MCF 10A (cell line): ENCODE data around the gene ACOT7. TPM values are rescaled to one million over a fixed set of nuclear protein-coding genes. Genes with fewer than 3 reads are reported as not detected.
"Not testable (repeated sequence)": the region's sequence is repeated elsewhere in the genome, so short reads cannot be mapped to it uniquely, and the experiment has no call there.

Experiments used
- BruUV-seq: library from RNA; stranded (reverse); fragments of 400-500 nt; replicated peaks from 2 replicates; lab custom pipeline; 2021; lab: Mats Ljungman, UMichigan
- CTCF ChIA-PET: fragments of 300-600 bp; sonication (Branson Sonifier 250); formaldehyde crosslinking; extraction: SDS; loops from one replicate; lab custom pipeline; 2021; ENCODE audit warnings: antibody characterized with exemption, inconsistent platforms; lab: Yijun Ruan, JAX
- POLR2A ChIA-PET: fragments of 300-600, 350-650 bp; sonication (Branson Sonifier 250); formaldehyde crosslinking; extraction: SDS; loops from one replicate; lab custom pipeline; 2020; ENCODE audit warnings: antibody characterized with exemption, inconsistent platforms; lab: Yijun Ruan, JAX
- DNase-seq: peaks from one replicate; pipeline ENCODE4 v3.0.0-alpha.2; 2018; ENCODE audit not compliant: unreplicated experiment
- H3K27ac Mint-ChIP-seq: one replicate; pipeline ENCODE4 v1.8.0; 2022; ENCODE audit warnings: mild to moderate bottlenecking, low read depth, mixed read lengths; ENCODE audit not compliant: unreplicated experiment
- H3K27me3 Mint-ChIP-seq: one replicate; pipeline ENCODE4 v1.8.0; 2022; ENCODE audit warnings: mixed read lengths; ENCODE audit not compliant: insufficient read depth, unreplicated experiment
- H3K36me3 Mint-ChIP-seq: one replicate; pipeline ENCODE4 v1.8.0; 2022; ENCODE audit warnings: mild to moderate bottlenecking, moderate library complexity, mixed read lengths; ENCODE audit not compliant: insufficient read depth, unreplicated experiment
- H3K4me1 Mint-ChIP-seq: one replicate; pipeline ENCODE4 v1.8.0; 2022; ENCODE audit warnings: mixed read lengths; ENCODE audit not compliant: insufficient read depth, unreplicated experiment
- H3K4me3 Mint-ChIP-seq: one replicate; pipeline ENCODE4 v1.8.0; 2022; ENCODE audit warnings: mild to moderate bottlenecking, moderate library complexity, mixed read lengths; ENCODE audit not compliant: unreplicated experiment
- H3K9me3 Mint-ChIP-seq: one replicate; pipeline ENCODE4 v1.8.0; 2022; ENCODE audit warnings: mixed read lengths; ENCODE audit not compliant: unreplicated experiment
- CTCF ChIP-seq: fragments of 200-600 bp; IDR thresholded peaks from one replicate; pipeline ENCODE4 v1.8.0; 2022; ENCODE audit warnings: antibody characterized with exemption, mild to moderate bottlenecking; ENCODE audit not compliant: unreplicated experiment
- intact Hi-C: fragments of 100-400 bp; cut with micrococcal nuclease; formaldehyde crosslinking; loops from 2 replicates; pipeline ENCODE4 v1.14.1; 2022
- total RNA-seq: library from RNA; stranded (reverse); gene quantifications from 2 replicates; pipeline ENCODE4 v1.2.3, GENCODE V29; 2022

Gene ACOT7
- total RNA-seq, 1 experiment from 2014 or later, result 117 TPM

DNA sequence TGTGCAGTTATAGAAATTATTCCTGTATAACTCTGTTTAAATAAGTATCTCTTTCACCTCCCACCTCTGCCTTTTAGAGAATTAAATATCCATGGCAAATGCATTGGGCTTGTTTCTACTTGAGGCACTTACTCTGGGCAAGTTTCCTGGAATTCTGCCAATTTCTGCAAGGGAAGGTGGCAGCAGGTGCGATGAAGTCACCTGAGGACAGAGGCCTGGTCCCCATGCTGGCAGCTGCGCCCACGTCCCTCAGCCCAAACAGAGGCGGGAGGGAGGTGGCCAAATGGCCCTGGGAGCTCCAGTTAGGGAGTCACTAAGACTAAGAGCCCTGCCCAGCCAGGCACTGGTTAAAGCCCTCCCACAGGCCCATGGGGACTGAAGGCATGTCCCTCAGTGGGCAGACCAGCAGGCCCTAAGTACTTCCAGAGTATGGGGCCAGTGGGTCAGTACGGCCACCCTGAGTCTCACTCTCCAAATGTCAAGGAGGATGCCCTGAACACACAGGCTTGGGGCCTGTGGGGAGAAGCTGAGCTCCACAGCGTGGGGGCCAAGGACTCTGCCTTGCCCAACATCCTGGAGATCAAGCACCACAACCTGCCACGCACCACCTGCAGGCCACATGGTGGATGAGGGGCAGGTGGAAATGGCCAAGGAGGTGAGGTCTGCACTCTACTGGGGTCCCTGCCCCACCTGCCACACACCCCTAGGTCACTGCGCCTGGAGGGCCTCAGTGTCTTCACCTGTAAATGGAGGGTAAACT is 19.4 kb downstream of the ACOT7 start:
- DNase-seq, result peak; percentile 63
- Mint-ChIP-seq H3K9me3 (no peaks in the 10 kb centered on the region), H3K4me3 (no peak overlapping the region), H3K36me3 (peaks cover 5% of the 10 kb centered on the region), H3K27me3 (no peaks in the 10 kb centered on the region), H3K4me1 (no peaks in the 10 kb centered on the region), H3K27ac (no peak overlapping the region)
- ChIA-PET POLR2A (interaction anchor here (10.1 kb wide), 1 partner anchor 10 kb away, joined by 128 read pairs; no protein-coding TSS in a partner anchor), CTCF (interaction anchor here (0.6 to 3.7 kb wide), 4 partner anchors 11 to 31 kb away, joined by 3 to 26 read pairs (median 4); no protein-coding TSS in a partner anchor)
- BruUV-seq, result no TSS peak
- TF ChIP-seq CTCF, result no peak
- intact Hi-C loops, result no loop called here

GRCh38 chr1:6372236-6372635 is 21.3 kb downstream of the ACOT7 start:
- H3K9me3 Mint-ChIP-seq, H3K36me3 Mint-ChIP-seq, H3K27me3 Mint-ChIP-seq, DNase-seq, intact Hi-C loops, BruUV-seq, H3K4me3 Mint-ChIP-seq: not testable (repeated sequence)
- ChIA-PET CTCF (interaction anchor here (0.6 to 3.7 kb wide), 5 partner anchors 9 to 97 kb away, joined by 3 to 26 read pairs (median 3); no protein-coding TSS in a partner anchor), POLR2A (interaction anchor here (10.1 kb wide), 1 partner anchor 12 kb away, joined by 128 read pairs; no protein-coding TSS in a partner anchor)
- H3K27ac Mint-ChIP-seq, result peak overlapping the region; percentile 49
- peaks cover 10% of the 10 kb centered on the region for H3K4me1 Mint-ChIP-seq

- intact Hi-C loops, result no loop called here
- no TSS peak for BruUV-seq
- TF ChIP-seq CTCF, result no peak
- no peak overlapping the region for H3K27ac Mint-ChIP-seq
- DNase-seq, result no peak
- CTCF ChIA-PET, result interaction anchor here (0.6 to 1.7 kb wide), 9 partner anchors 9 to 185 kb away, joined by 3 to 6 read pairs (median 3); partner anchors contain the start of gene NOL9
- H3K4me1 Mint-ChIP-seq, result peaks cover 10% of the 10 kb centered on the region
- peaks cover 5% of the 10 kb centered on the region for H3K36me3 Mint-ChIP-seq
- no peaks in the 10 kb centered on the region for H3K9me3 Mint-ChIP-seq
- no peaks in the 10 kb centered on the region for H3K27me3 Mint-ChIP-seq
- no peak overlapping the region for H3K4me3 Mint-ChIP-seq
- POLR2A ChIA-PET, result interaction anchor here (0.6 to 10.1 kb wide), 5 partner anchors 10 to 239 kb away, joined by 3 to 128 read pairs (median 4); no protein-coding TSS in a partner anchor
Observed at GRCh38 chr1:6370006-6370405, 23.6 kb downstream of the ACOT7 start.

DNA sequence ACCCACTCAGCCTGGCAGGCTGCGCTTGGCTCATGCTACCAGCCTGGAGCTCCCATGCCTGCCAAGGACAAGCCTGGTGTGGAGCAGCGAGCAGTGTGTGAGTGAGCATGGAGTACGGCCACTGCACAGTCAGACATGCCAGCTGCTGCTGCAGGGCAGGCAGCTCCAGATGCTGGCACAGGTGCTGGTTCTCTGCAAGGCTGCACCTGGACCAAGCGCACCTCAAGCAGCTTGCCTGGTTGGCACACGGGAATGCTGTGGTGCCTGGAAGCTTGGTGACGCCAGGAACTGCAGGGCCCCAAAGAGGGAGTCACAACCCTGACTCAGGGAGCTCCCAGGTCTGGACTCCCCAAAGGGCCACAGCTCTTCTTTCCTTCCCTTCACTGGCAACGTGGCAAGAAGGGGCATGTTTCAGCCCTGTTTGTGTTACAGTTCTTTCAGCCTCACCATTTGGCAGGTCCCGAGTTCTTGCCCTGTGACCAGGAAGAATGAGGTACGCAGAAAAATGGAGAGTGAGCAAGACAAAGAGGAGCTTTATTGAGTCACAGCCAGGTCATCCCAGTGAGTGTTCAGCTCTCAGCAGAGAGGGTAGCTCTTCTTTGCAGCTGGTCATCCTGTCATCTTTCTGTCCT is 26.1 kb downstream of the ACOT7 start:
- BruUV-seq, result no TSS peak
- peak; percentile 69 for DNase-seq
- no peaks in the 10 kb centered on the region for H3K9me3 Mint-ChIP-seq
- peak overlapping the region; percentile 64 for H3K27ac Mint-ChIP-seq
- no peaks in the 10 kb centered on the region for H3K27me3 Mint-ChIP-seq
- H3K4me1 Mint-ChIP-seq, result peaks cover 17% of the 10 kb centered on the region
- no peak for TF ChIP-seq CTCF
- H3K4me3 Mint-ChIP-seq, result no peak overlapping the region
- ChIA-PET CTCF (interaction anchor here (0.6 to 3.4 kb wide), 18 partner anchors 9 to 163 kb away, joined by 3 to 30 read pairs (median 4); partner anchors contain the start of gene ACOT7), POLR2A (interaction anchor here (0.6 to 10.1 kb wide), 15 partner anchors 10 to 410 kb away, joined by 3 to 128 read pairs (median 4); partner anchors contain the start of genes ACOT7 and HES2)
- intact Hi-C loops, result no loop called here
- peaks cover 5% of the 10 kb centered on the region for H3K36me3 Mint-ChIP-seq
